Measurements from ENCODE around the gene RASA1. TPM values are rescaled to one million over a fixed set of nuclear protein-coding genes. Genes with fewer than 3 reads are reported as not detected.
A peak's percentile ranks its signal among the peaks of the same experiment; 100 is the strongest.

The RASA1 gene
- polyA plus RNA-seq, 6 donors from 2014 or later, result 7.6 to 14.3 (median 7.8) TPM

GRCh38 chr5:87385802-87386201 lies 118.1 kb downstream of the RASA1 start:
- Mint-ChIP-seq H3K27me3 (no peaks in the 10 kb centered on the region), H3K4me3 (no peak overlapping the region), H3K9me3 (no peaks in the 10 kb centered on the region), H3K4me1 (no peaks in the 10 kb centered on the region), H3K27ac (peak overlapping the region in 2 of 6 donors; percentile 11 to 67), H3K36me3 (peaks cover 0 to 22% of the 10 kb centered on the region in 2 donors)
- DNase-seq, result no peak
- no peak for ATAC-seq (ENCODE audit: low read depth in 2 of 2)

GRCh38 chr5:87388129-87388528 lies 120.4 kb downstream of the RASA1 start:
- no peaks in the 10 kb centered on the region for H3K27me3 Mint-ChIP-seq
- no peaks in the 10 kb centered on the region for H3K9me3 Mint-ChIP-seq
- no peak for DNase-seq
- peaks cover 10 to 33% of the 10 kb centered on the region in 2 donors for H3K36me3 Mint-ChIP-seq
- no peak overlapping the region for H3K4me3 Mint-ChIP-seq
- H3K4me1 Mint-ChIP-seq, result no peaks in the 10 kb centered on the region
- ATAC-seq (ENCODE audit: low read depth in 2 of 2), result no peak
- H3K27ac Mint-ChIP-seq, result no peak overlapping the region

GRCh38 chr5:87389296-87390034 lies 121.8 kb downstream of the RASA1 start:
- DNase-seq, result no peak
- ATAC-seq (ENCODE audit: low read depth in 2 of 2), result no peak
- Mint-ChIP-seq H3K27ac (peak overlapping the region in 1 of 6 donors; percentile 74), H3K27me3 (no peaks in the 10 kb centered on the region), H3K9me3 (no peaks in the 10 kb centered on the region), H3K4me3 (no peak overlapping the region), H3K4me1 (no peaks in the 10 kb centered on the region), H3K36me3 (peaks cover 10 to 28% of the 10 kb centered on the region in 2 donors)

- no peak overlapping the region for H3K4me3 Mint-ChIP-seq
- H3K9me3 Mint-ChIP-seq, result no peaks in the 10 kb centered on the region
- H3K4me1 Mint-ChIP-seq, result no peaks in the 10 kb centered on the region
- H3K36me3 Mint-ChIP-seq, result peaks cover 10 to 31% of the 10 kb centered on the region in 2 donors
- DNase-seq (no peak), ATAC-seq (ENCODE audit: low read depth in 2 of 2) (no peak)
- H3K27me3 Mint-ChIP-seq, result no peaks in the 10 kb centered on the region
- H3K27ac Mint-ChIP-seq, result peak overlapping the region in 2 of 6 donors; percentile 21 to 74
Measured at GRCh38 chr5:87390075-87390474, 122.4 kb downstream of the RASA1 start.

- H3K9me3 Mint-ChIP-seq, result no peaks in the 10 kb centered on the region
- no peaks in the 10 kb centered on the region for H3K27me3 Mint-ChIP-seq
- ATAC-seq (ENCODE audit: low read depth in 2 of 2) (no peak), DNase-seq (no peak)
- H3K4me1 Mint-ChIP-seq, result no peaks in the 10 kb centered on the region
- peak overlapping the region in 2 of 6 donors; percentile 21 to 22 for H3K27ac Mint-ChIP-seq
- peaks cover 10 to 32% of the 10 kb centered on the region in 2 donors for H3K36me3 Mint-ChIP-seq
- H3K4me3 Mint-ChIP-seq, result no peak overlapping the region
Measured at GRCh38 chr5:87390576-87391199, 123.0 kb downstream of the RASA1 start.

GRCh38 chr5:87392170-87392569 lies 124.5 kb downstream of the RASA1 start:
- H3K9me3 Mint-ChIP-seq, result no peaks in the 10 kb centered on the region
- H3K27ac Mint-ChIP-seq, result peak overlapping the region in 4 of 6 donors; percentile 9 to 57 (median 22)
- ATAC-seq (ENCODE audit: low read depth in 2 of 2), result no peak

GRCh38 chr5:87392801-87393200 lies 125.1 kb downstream of the RASA1 start:
- H3K4me3 Mint-ChIP-seq, result no peak overlapping the region
- no peaks in the 10 kb centered on the region for H3K9me3 Mint-ChIP-seq
- H3K4me1 Mint-ChIP-seq, result peaks cover 0 to 3% (median 0%) of the 10 kb centered on the region in 3 donors
- ATAC-seq (ENCODE audit: low read depth in 2 of 2) (no peak), DNase-seq (no peak)
- H3K27me3 Mint-ChIP-seq, result no peaks in the 10 kb centered on the region
- peak overlapping the region in 3 of 6 donors; percentile 24 to 57 (median 53) for H3K27ac Mint-ChIP-seq
- peaks cover 10 to 29% of the 10 kb centered on the region in 2 donors for H3K36me3 Mint-ChIP-seq

More at GRCh38 chr5:87392170-87392569, 124.5 kb downstream of the RASA1 start:
- Mint-ChIP-seq H3K36me3 (peaks cover 10 to 29% of the 10 kb centered on the region in 2 donors), H3K4me1 (peaks cover 0 to 3% (median 0%) of the 10 kb centered on the region in 3 donors), H3K4me3 (no peak overlapping the region), H3K27me3 (no peaks in the 10 kb centered on the region)
- no peak for DNase-seq

- Mint-ChIP-seq H3K4me1 (peaks cover 0 to 3% (median 0%) of the 10 kb centered on the region in 3 donors), H3K27ac (peak overlapping the region in 1 of 6 donors; percentile 42), H3K27me3 (no peaks in the 10 kb centered on the region), H3K9me3 (no peaks in the 10 kb centered on the region), H3K4me3 (no peak overlapping the region), H3K36me3 (peaks cover 10 to 29% of the 10 kb centered on the region in 2 donors)
- ATAC-seq (ENCODE audit: low read depth in 2 of 2) (no peak), DNase-seq (no peak)
Measured at GRCh38 chr5:87393331-87393730, 125.6 kb downstream of the RASA1 start.

GRCh38 chr5:87394411-87395165 lies 126.9 kb downstream of the RASA1 start:
- H3K4me3 Mint-ChIP-seq, result no peak overlapping the region
- peak overlapping the region in 3 of 6 donors; percentile 7 to 51 (median 47) for H3K27ac Mint-ChIP-seq
- H3K36me3 Mint-ChIP-seq, result peaks cover 10 to 25% of the 10 kb centered on the region in 2 donors
- DNase-seq (no peak), ATAC-seq (ENCODE audit: low read depth in 2 of 2) (no peak)
- H3K9me3 Mint-ChIP-seq, result no peaks in the 10 kb centered on the region
- peaks cover 0 to 8% (median 6%) of the 10 kb centered on the region in 3 donors for H3K4me1 Mint-ChIP-seq
- no peaks in the 10 kb centered on the region for H3K27me3 Mint-ChIP-seq

- Mint-ChIP-seq H3K36me3 (peaks cover 8 to 11% of the 10 kb centered on the region in 2 donors), H3K4me1 (peaks cover 4 to 12% (median 11%) of the 10 kb centered on the region in 3 donors), H3K4me3 (peak overlapping the region in 1 of 8 donors; percentile 9), H3K9me3 (no peaks in the 10 kb centered on the region), H3K27me3 (no peaks in the 10 kb centered on the region), H3K27ac (peak overlapping the region in 5 of 6 donors; percentile 12 to 79 (median 24))
- ATAC-seq (ENCODE audit: low read depth in 2 of 2) (no peak), DNase-seq (no peak)
Measured at GRCh38 chr5:87398981-87399614, 131.4 kb downstream of the RASA1 start.

- H3K27ac Mint-ChIP-seq, result peak overlapping the region in 3 of 6 donors; percentile 12 to 79 (median 66)
- peak; percentile 48 for ATAC-seq (ENCODE audit: low read depth in 2 of 2)
- no peaks in the 10 kb centered on the region for H3K27me3 Mint-ChIP-seq
- peaks cover 8 to 11% of the 10 kb centered on the region in 2 donors for H3K36me3 Mint-ChIP-seq
- peaks cover 4 to 12% (median 11%) of the 10 kb centered on the region in 3 donors for H3K4me1 Mint-ChIP-seq
- no peaks in the 10 kb centered on the region for H3K9me3 Mint-ChIP-seq
- no peak for DNase-seq
- peak overlapping the region in 1 of 8 donors; percentile 12 for H3K4me3 Mint-ChIP-seq
Measured at GRCh38 chr5:87399720-87400119, 132.0 kb downstream of the RASA1 start.

GRCh38 chr5:87400305-87400899 lies 132.7 kb downstream of the RASA1 start:
- DNase-seq, result peak; percentile 42
- Mint-ChIP-seq H3K36me3 (peaks cover 5 to 8% of the 10 kb centered on the region in 2 donors), H3K4me1 (peaks cover 4 to 14% (median 11%) of the 10 kb centered on the region in 3 donors), H3K27me3 (no peaks in the 10 kb centered on the region), H3K27ac (peak overlapping the region in 2 of 6 donors; percentile 20 to 70), H3K4me3 (no peak overlapping the region), H3K9me3 (no peaks in the 10 kb centered on the region)
- ATAC-seq (ENCODE audit: low read depth in 2 of 2), result peak; percentile 85 to 86
